GM12875 (cell line): ENCODE data around the gene ZBED3.

Experiments
- H3K4me3 ChIP-seq: one replicate; pipeline ENCODE4 v1.5.1; 2011; ENCODE audit warnings: low read depth, low read length, control low read depth
- CTCF ChIP-seq: IDR thresholded peaks from 2 replicates; pipeline ENCODE4 v1.5.1; 2011; ENCODE audit warnings: low read depth, mild to moderate bottlenecking, control low read depth, inconsistent platforms, low read length, moderate library complexity, borderline replicate concordance; ENCODE audit not compliant: insufficient read depth

The ZBED3 gene

GRCh38 chr5:77086689-77087483, at the start of gene ZBED3:
Gene ZBED3 (minus strand): TSS chr5:77087285. CDS start chr5:77077878, 9,407 bp downstream.
- TF ChIP-seq CTCF, result 0 out of 2 replicates have a peak, but pooled peaks have one; percentile 10
- peak within 1 kb of the TSS; percentile 75 for H3K4me3 ChIP-seq

- no peak for TF ChIP-seq CTCF
- no peak overlapping the region for H3K4me3 ChIP-seq
Measured at GRCh38 chr5:77133061-77133758, 46.1 kb upstream of the ZBED3 start.

- H3K4me3 ChIP-seq, result no peak overlapping the region
- no peak for TF ChIP-seq CTCF
Measured at GRCh38 chr5:77131361-77131760, 44.3 kb upstream of the ZBED3 start.

GRCh38 chr5:77129391-77129990, 42.4 kb upstream of the ZBED3 start:
- no peak overlapping the region for H3K4me3 ChIP-seq
- peak; percentile 37; the same call in 1 of the 2 replicates for TF ChIP-seq CTCF

GRCh38 chr5:77128411-77129061, 41.5 kb upstream of the ZBED3 start:
- no peak overlapping the region for H3K4me3 ChIP-seq
- no peak for TF ChIP-seq CTCF

- no peak overlapping the region for H3K4me3 ChIP-seq
- TF ChIP-seq CTCF, result no peak
Measured at GRCh38 chr5:77123057-77123456, 36.0 kb upstream of the ZBED3 start.
